ENCODE results near the gene CHST12.
"Not testable (repeated sequence)": the region's sequence is repeated elsewhere in the genome, so short reads cannot be mapped to it uniquely, and the experiment has no call there.

CHST12 gene

GRCh38 chr7:2378125-2378524, 25.3 kb upstream of the CHST12 start:
- not testable (repeated sequence) for DNase-seq (ENCODE audit: low read depth in 3 of 3)

- no peak for DNase-seq (ENCODE audit: low read depth in 3 of 3)
Observed at GRCh38 chr7:2379161-2379560, 24.2 kb upstream of the CHST12 start.

GRCh38 chr7:2379821-2380450, 23.5 kb upstream of the CHST12 start:
- DNase-seq (ENCODE audit: low read depth in 3 of 3): no peak

GRCh38 chr7:2380461-2380860, 22.9 kb upstream of the CHST12 start:
- DNase-seq (ENCODE audit: low read depth in 3 of 3): no peak

- no peak for DNase-seq (ENCODE audit: low read depth in 3 of 3)
Observed at GRCh38 chr7:2381227-2381626, 22.2 kb upstream of the CHST12 start.

GRCh38 chr7:2381881-2382509, 21.4 kb upstream of the CHST12 start:
- no peak for DNase-seq (ENCODE audit: low read depth in 3 of 3)

- no peak for DNase-seq (ENCODE audit: low read depth in 3 of 3)
Observed at GRCh38 chr7:2383543-2384274, 19.7 kb upstream of the CHST12 start.

- DNase-seq (ENCODE audit: low read depth in 3 of 3): no peak
Observed at GRCh38 chr7:2384354-2385243, 18.8 kb upstream of the CHST12 start.

- not testable (repeated sequence) for DNase-seq (ENCODE audit: low read depth in 3 of 3)
Observed at GRCh38 chr7:2386122-2386521, 17.3 kb upstream of the CHST12 start.

- DNase-seq (ENCODE audit: low read depth in 3 of 3): no peak
Observed at GRCh38 chr7:2386964-2387669, 16.3 kb upstream of the CHST12 start.

GRCh38 chr7:2387897-2388636, 15.3 kb upstream of the CHST12 start:
- no peak for DNase-seq (ENCODE audit: low read depth in 3 of 3)

- no peak for DNase-seq (ENCODE audit: low read depth in 3 of 3)
Observed at GRCh38 chr7:2388637-2388954, 14.8 kb upstream of the CHST12 start.

GRCh38 chr7:2390020-2390816, 13.2 kb upstream of the CHST12 start:
- DNase-seq (ENCODE audit: low read depth in 3 of 3): not testable (repeated sequence)

- no peak for DNase-seq (ENCODE audit: low read depth in 3 of 3)
Observed at GRCh38 chr7:2393706-2394105, 9.7 kb upstream of the CHST12 start.

GRCh38 chr7:2394566-2395082, 8.8 kb upstream of the CHST12 start:
- DNase-seq (ENCODE audit: low read depth in 3 of 3): no peak

- no peak for DNase-seq (ENCODE audit: low read depth in 3 of 3)
Observed at GRCh38 chr7:2398506-2398905, 4.9 kb upstream of the CHST12 start.

GRCh38 chr7:2399848-2400587, 3.4 kb upstream of the CHST12 start:
- no peak for DNase-seq (ENCODE audit: low read depth in 3 of 3)

- DNase-seq (ENCODE audit: low read depth in 3 of 3): no peak
Observed at GRCh38 chr7:2402687-2403013, 761 bp upstream of the CHST12 start.
